HUES64 (cell line): Measurements from ENCODE around the gene HGS.

Source experiments
- H3K27ac ChIP-seq: 2 replicates; pipeline ENCODE4 v1.7.0; 2013; ENCODE audit warnings: low read depth, low read length, inconsistent platforms
- H3K27me3 ChIP-seq: 2 replicates; pipeline ENCODE4 v1.6.1; 2013; ENCODE audit warnings: mild to moderate bottlenecking, low read length; ENCODE audit not compliant: insufficient read depth
- H3K36me3 ChIP-seq: 2 replicates; pipeline ENCODE4 v1.6.1; 2013; ENCODE audit warnings: mild to moderate bottlenecking, low read length; ENCODE audit not compliant: insufficient read depth
- H3K4me1 ChIP-seq: 2 replicates; pipeline ENCODE4 v1.6.1; 2013; ENCODE audit warnings: mild to moderate bottlenecking, low read length, moderate library complexity; ENCODE audit not compliant: insufficient read depth
- H3K4me3 ChIP-seq: 2 replicates; pipeline ENCODE4 v1.5.1; 2013; ENCODE audit warnings: mild to moderate bottlenecking, low read length, moderate library complexity
- H3K9ac ChIP-seq: 2 replicates; pipeline ENCODE4 v1.6.1; 2013; ENCODE audit warnings: mild to moderate bottlenecking, low read depth, low read length
- H3K9me3 ChIP-seq: 2 replicates; pipeline ENCODE4 v1.6.1; 2013; ENCODE audit warnings: low read depth, low read length; ENCODE audit not compliant: insufficient read depth
- WGBS: fragments of 150-250, 120-280 bp; methylation state at CpG from one replicate; pipeline ENCODE4 v1.1.7; 2013; ENCODE audit warnings: missing lambda C conversion rate; 5-methylcytosine and 5-hydroxymethylcytosine counted together

The HGS gene

GRCh38 chr17:81687770-81688541, 4.1 kb downstream of the HGS start:
- WGBS = 96% methylated on average over 41 of the region's 41 CpGs
- Histone ChIP-seq H3K36me3 (peaks cover 72% of the 10 kb centered on the region), H3K27ac (no peak overlapping the region)

GRCh38 chr17:81688616-81689015, 4.8 kb downstream of the HGS start:
- WGBS = 97% methylated on average over 14 of the region's 14 CpGs
- H3K36me3 ChIP-seq = peaks cover 76% of the 10 kb centered on the region
- no peaks in the 10 kb centered on the region for H3K27me3 ChIP-seq
- H3K4me1 ChIP-seq = peaks cover 9% of the 10 kb centered on the region; the same call in 1 of the 2 replicates
- no peak overlapping the region for H3K4me3 ChIP-seq
- no peak overlapping the region for H3K27ac ChIP-seq
- no peaks in the 10 kb centered on the region for H3K9me3 ChIP-seq
- H3K9ac ChIP-seq = no peak overlapping the region

More at GRCh38 chr17:81687770-81688541, 4.1 kb downstream of the HGS start:
- Histone ChIP-seq H3K9ac (no peak overlapping the region), H3K4me3 (no peak overlapping the region), H3K4me1 (peaks cover 9% of the 10 kb centered on the region; the same call in 1 of the 2 replicates), H3K9me3 (no peaks in the 10 kb centered on the region), H3K27me3 (no peaks in the 10 kb centered on the region)

- Histone ChIP-seq H3K36me3 (peaks cover 91% of the 10 kb centered on the region), H3K27ac (no peak overlapping the region), H3K4me3 (no peak overlapping the region), H3K27me3 (no peaks in the 10 kb centered on the region), H3K9ac (no peak overlapping the region), H3K4me1 (peaks cover 4% of the 10 kb centered on the region; the same call in 1 of the 2 replicates), H3K9me3 (no peaks in the 10 kb centered on the region)
- WGBS = 96% methylated on average over 18 of the region's 18 CpGs
Measured at GRCh38 chr17:81690066-81690465, 6.3 kb downstream of the HGS start.

- Histone ChIP-seq H3K9ac (no peak overlapping the region), H3K27me3 (no peaks in the 10 kb centered on the region), H3K9me3 (no peaks in the 10 kb centered on the region), H3K4me3 (no peak overlapping the region), H3K4me1 (no peaks in the 10 kb centered on the region), H3K27ac (no peak overlapping the region), H3K36me3 (peaks cover 94% of the 10 kb centered on the region)
- 95% methylated on average over 17 of the region's 17 CpGs for WGBS
Measured at GRCh38 chr17:81690549-81690948, 6.7 kb downstream of the HGS start.

GRCh38 chr17:81691196-81691595, 7.4 kb downstream of the HGS start:
- peaks cover 94% of the 10 kb centered on the region for H3K36me3 ChIP-seq
- no peaks in the 10 kb centered on the region for H3K9me3 ChIP-seq
- H3K9ac ChIP-seq = no peak overlapping the region
- no peaks in the 10 kb centered on the region for H3K27me3 ChIP-seq
- no peak overlapping the region for H3K4me3 ChIP-seq
- H3K27ac ChIP-seq = no peak overlapping the region
- no peaks in the 10 kb centered on the region for H3K4me1 ChIP-seq
- WGBS = 96% methylated on average over 18 of the region's 18 CpGs

GRCh38 chr17:81691608-81692007, 7.8 kb downstream of the HGS start:
- Histone ChIP-seq H3K9me3 (no peaks in the 10 kb centered on the region), H3K36me3 (peaks cover 94% of the 10 kb centered on the region), H3K9ac (no peak overlapping the region), H3K4me1 (no peaks in the 10 kb centered on the region), H3K27ac (no peak overlapping the region), H3K27me3 (no peaks in the 10 kb centered on the region), H3K4me3 (no peak overlapping the region)
- 97% methylated on average over 20 of the region's 20 CpGs for WGBS

GRCh38 chr17:81693509-81694210, 9.8 kb downstream of the HGS start:
- Histone ChIP-seq H3K9me3 (no peaks in the 10 kb centered on the region), H3K4me1 (no peaks in the 10 kb centered on the region), H3K9ac (no peak overlapping the region), H3K4me3 (no peak overlapping the region), H3K36me3 (peaks cover 93% of the 10 kb centered on the region), H3K27me3 (no peaks in the 10 kb centered on the region), H3K27ac (no peak overlapping the region)
- 90% methylated on average over 35 of the region's 35 CpGs for WGBS

- H3K36me3 ChIP-seq = peaks cover 95% of the 10 kb centered on the region
- H3K9ac ChIP-seq = no peak overlapping the region
- no peak overlapping the region for H3K4me3 ChIP-seq
- no peaks in the 10 kb centered on the region for H3K9me3 ChIP-seq
- H3K4me1 ChIP-seq = no peaks in the 10 kb centered on the region
- no peak overlapping the region for H3K27ac ChIP-seq
- H3K27me3 ChIP-seq = no peaks in the 10 kb centered on the region
- WGBS = 97% methylated on average over 19 of the region's 19 CpGs
Measured at GRCh38 chr17:81694810-81695209, 11.0 kb downstream of the HGS start.

GRCh38 chr17:81695211-81695610, 11.4 kb downstream of the HGS start:
- Histone ChIP-seq H3K9me3 (no peaks in the 10 kb centered on the region), H3K4me3 (no peak overlapping the region), H3K27me3 (no peaks in the 10 kb centered on the region), H3K9ac (no peak overlapping the region), H3K27ac (no peak overlapping the region), H3K4me1 (no peaks in the 10 kb centered on the region), H3K36me3 (peaks cover 91% of the 10 kb centered on the region)
- 96% methylated on average over 6 of the region's 6 CpGs for WGBS

GRCh38 chr17:81695801-81696200, 12.0 kb downstream of the HGS start:
- WGBS = 96% methylated on average over 22 of the region's 22 CpGs
- Histone ChIP-seq H3K9ac (no peak overlapping the region), H3K36me3 (peaks cover 88% of the 10 kb centered on the region), H3K27me3 (no peaks in the 10 kb centered on the region), H3K4me3 (no peak overlapping the region), H3K9me3 (no peaks in the 10 kb centered on the region), H3K27ac (no peak overlapping the region), H3K4me1 (no peaks in the 10 kb centered on the region)

GRCh38 chr17:81696218-81696941, 12.6 kb downstream of the HGS start:
- Histone ChIP-seq H3K9me3 (no peaks in the 10 kb centered on the region), H3K4me3 (no peak overlapping the region), H3K27me3 (no peaks in the 10 kb centered on the region), H3K36me3 (peaks cover 88% of the 10 kb centered on the region), H3K4me1 (no peaks in the 10 kb centered on the region), H3K9ac (no peak overlapping the region), H3K27ac (no peak overlapping the region)
- WGBS = 96% methylated on average over 40 of the region's 40 CpGs
